Mesothelial cell of epicardium (in vitro differentiated cells): ENCODE measurements around the gene TRIM54. TPM values are rescaled to one million over a fixed set of nuclear protein-coding genes. Genes with fewer than 3 reads are reported as not detected.

Source experiments
- DNase-seq, 2 experiments: peaks; one replicate each; pipeline ENCODE4 v3.0.0; 2021; ENCODE audit warnings: low spot score in 2 of 2; ENCODE audit not compliant: unreplicated experiment in 2 of 2
- H3K27ac Mint-ChIP-seq: 2 replicates; pipeline ENCODE4 v1.8.0; 2021; ENCODE audit warnings: mixed read lengths
- H3K27me3 Mint-ChIP-seq: 2 replicates; pipeline ENCODE4 v1.8.0; 2021; ENCODE audit warnings: low read depth, mixed read lengths
- H3K36me3 Mint-ChIP-seq: 2 replicates; pipeline ENCODE4 v1.8.0; 2021; ENCODE audit warnings: mixed read lengths
- H3K4me1 Mint-ChIP-seq: 2 replicates; pipeline ENCODE4 v1.8.0; 2021; ENCODE audit warnings: mixed read lengths
- H3K4me3 Mint-ChIP-seq: 2 replicates; pipeline ENCODE4 v1.8.0; 2021; ENCODE audit warnings: mild to moderate bottlenecking, moderate library complexity, mixed read lengths
- H3K9me3 Mint-ChIP-seq: 2 replicates; pipeline ENCODE4 v1.8.0; 2021; ENCODE audit warnings: mixed read lengths
- total RNA-seq: library from RNA; stranded (reverse); gene quantifications from 3 replicates; pipeline ENCODE4 v1.2.1, GENCODE V29; 2021
- TF ChIP-seq, protein P1 (sequence below): fragments of 200-600 bp; sonication (generic); IDR thresholded peaks from one replicate; pipeline ENCODE4 v1.5.0; 2021; ENCODE audit warnings: antibody characterized with exemption; ENCODE audit not compliant: unreplicated experiment

The TRIM54 gene
- total RNA-seq, 1 donor from 2014 or later: 0.18 TPM

- Mint-ChIP-seq H3K4me3 (no peak overlapping the region), H3K27ac (no peak overlapping the region), H3K36me3 (no peaks in the 10 kb centered on the region), H3K9me3 (no peaks in the 10 kb centered on the region), H3K27me3 (peaks cover 60% of the 10 kb centered on the region), H3K4me1 (peaks cover 12% of the 10 kb centered on the region)
- TF ChIP-seq, protein P1, sequence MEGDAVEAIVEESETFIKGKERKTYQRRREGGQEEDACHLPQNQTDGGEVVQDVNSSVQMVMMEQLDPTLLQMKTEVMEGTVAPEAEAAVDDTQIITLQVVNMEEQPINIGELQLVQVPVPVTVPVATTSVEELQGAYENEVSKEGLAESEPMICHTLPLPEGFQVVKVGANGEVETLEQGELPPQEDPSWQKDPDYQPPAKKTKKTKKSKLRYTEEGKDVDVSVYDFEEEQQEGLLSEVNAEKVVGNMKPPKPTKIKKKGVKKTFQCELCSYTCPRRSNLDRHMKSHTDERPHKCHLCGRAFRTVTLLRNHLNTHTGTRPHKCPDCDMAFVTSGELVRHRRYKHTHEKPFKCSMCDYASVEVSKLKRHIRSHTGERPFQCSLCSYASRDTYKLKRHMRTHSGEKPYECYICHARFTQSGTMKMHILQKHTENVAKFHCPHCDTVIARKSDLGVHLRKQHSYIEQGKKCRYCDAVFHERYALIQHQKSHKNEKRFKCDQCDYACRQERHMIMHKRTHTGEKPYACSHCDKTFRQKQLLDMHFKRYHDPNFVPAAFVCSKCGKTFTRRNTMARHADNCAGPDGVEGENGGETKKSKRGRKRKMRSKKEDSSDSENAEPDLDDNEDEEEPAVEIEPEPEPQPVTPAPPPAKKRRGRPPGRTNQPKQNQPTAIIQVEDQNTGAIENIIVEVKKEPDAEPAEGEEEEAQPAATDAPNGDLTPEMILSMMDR: no peak
- no peak for DNase-seq
Measured at GRCh38 chr2:27281442-27281841, 787 bp upstream of the TRIM54 start.

DNA sequence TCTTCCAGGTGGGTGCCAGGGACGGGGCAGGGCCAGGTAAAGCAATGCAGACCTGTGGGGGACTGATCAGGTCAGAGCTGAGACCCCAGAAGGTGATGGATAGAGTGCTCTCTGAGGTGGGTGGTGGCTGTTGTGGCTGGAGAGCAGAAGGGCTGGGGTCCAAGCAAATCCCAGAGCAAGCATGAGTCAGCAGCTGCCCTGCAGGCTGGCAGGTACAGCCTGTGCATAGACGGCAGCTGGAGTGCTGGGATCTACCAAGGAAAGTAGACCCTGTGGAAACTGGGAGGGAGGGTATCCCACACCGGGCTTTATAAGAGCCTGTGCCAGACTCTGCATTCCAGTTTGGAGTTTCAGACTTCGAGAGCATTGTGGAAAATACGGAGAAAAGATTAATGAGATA lies 663 bp downstream of the TRIM54 start:
- Mint-ChIP-seq H3K27me3 (peaks cover 59% of the 10 kb centered on the region), H3K36me3 (no peaks in the 10 kb centered on the region), H3K4me1 (peaks cover 12% of the 10 kb centered on the region), H3K4me3 (no peak overlapping the region), H3K27ac (no peak overlapping the region), H3K9me3 (no peaks in the 10 kb centered on the region)
- DNase-seq: no peak
- TF ChIP-seq, protein P1: no peak

GRCh38 chr2:27284996-27285395 lies 2.8 kb downstream of the TRIM54 start:
- Mint-ChIP-seq H3K27ac (no peak overlapping the region), H3K9me3 (no peaks in the 10 kb centered on the region), H3K4me3 (no peak overlapping the region), H3K27me3 (peaks cover 53% of the 10 kb centered on the region), H3K36me3 (no peaks in the 10 kb centered on the region), H3K4me1 (peaks cover 14% of the 10 kb centered on the region)
- DNase-seq: no peak
- TF ChIP-seq, protein P1: no peak

GRCh38 chr2:27285481-27285880 lies 3.3 kb downstream of the TRIM54 start:
- Mint-ChIP-seq H3K27me3 (peaks cover 53% of the 10 kb centered on the region), H3K4me1 (peaks cover 14% of the 10 kb centered on the region), H3K36me3 (no peaks in the 10 kb centered on the region), H3K27ac (no peak overlapping the region), H3K4me3 (no peak overlapping the region), H3K9me3 (no peaks in the 10 kb centered on the region)
- DNase-seq: no peak
- TF ChIP-seq, protein P1: no peak

DNA sequence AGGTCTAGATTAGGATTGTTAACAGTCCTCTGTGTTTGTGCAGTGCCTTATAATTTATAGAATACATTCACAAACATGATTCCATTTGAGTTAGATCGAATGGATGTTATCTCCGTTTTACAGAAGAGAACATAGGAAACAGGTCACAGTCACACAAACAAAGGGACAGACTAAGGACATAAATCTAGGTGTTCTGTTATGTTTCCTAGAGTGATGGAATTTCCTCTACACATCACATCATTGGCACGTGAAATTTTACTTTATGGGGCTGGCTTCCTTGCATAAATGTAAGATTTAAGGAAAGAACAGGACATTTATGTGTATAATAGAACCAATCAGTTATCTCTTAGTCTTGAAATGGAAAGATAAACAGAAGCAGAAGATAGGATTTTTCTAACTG lies 6.4 kb downstream of the TRIM54 start:
- H3K36me3 Mint-ChIP-seq: no peaks in the 10 kb centered on the region
- peaks cover 30% of the 10 kb centered on the region for H3K27me3 Mint-ChIP-seq

More for the DNA sequence above, 6.4 kb downstream of the TRIM54 start:
- Mint-ChIP-seq H3K9me3 (no peaks in the 10 kb centered on the region), H3K4me1 (peaks cover 22% of the 10 kb centered on the region), H3K27ac (no peak overlapping the region), H3K4me3 (no peak overlapping the region)
- no peak for DNase-seq
- TF ChIP-seq, protein P1: no peak
